Ecto neural progenitor cell (in vitro differentiated cells): ENCODE results near the gene KCTD21.

Experiments used
- DNase-seq: peaks from one replicate; pipeline ENCODE4 v3.0.0-alpha.2; 2018; ENCODE audit warnings: low spot score

KCTD21 gene

GRCh38 chr11:78218707-78219492, 30.5 kb upstream of the KCTD21 start:
- DNase-seq: peak; percentile 15

- DNase-seq: no peak
These were observed 29.5 kb upstream of the KCTD21 start for GRCh38 chr11:78217650-78218541.

DNA sequence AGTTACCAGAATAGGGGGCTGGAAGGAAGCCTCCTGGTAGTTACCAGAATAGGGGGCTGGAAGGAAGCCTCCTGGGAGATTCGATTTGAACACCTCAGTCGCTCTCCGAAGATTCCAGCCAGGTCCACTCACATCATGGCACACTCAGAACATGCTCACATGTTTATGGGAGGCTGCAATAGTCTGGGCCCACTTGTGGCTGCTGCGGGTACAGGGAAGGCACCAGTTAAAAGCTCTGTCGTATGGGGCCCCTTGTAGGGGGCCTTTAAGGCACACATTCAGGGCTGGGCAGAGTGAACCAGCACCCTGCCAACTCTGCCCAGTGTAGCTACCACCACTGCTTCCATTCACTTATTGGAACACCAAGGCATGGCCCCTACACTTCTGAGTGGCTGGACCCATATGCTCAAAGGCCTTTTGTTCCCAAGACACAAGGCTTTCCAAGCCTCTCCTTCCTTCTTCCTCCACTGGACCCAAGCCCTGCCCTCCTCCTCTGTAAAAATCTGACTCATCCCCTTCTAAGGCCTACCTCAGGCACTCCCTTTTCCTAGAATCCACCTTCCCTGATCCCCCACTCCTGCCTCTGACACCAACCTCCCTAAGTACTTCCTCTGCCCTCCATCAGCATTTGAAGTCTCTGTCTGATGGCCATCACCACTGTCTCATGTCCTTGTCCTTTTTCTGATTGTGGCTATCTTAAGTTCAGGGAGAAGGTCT, 28.3 kb upstream of the KCTD21 start:
- DNase-seq: no peak

DNA sequence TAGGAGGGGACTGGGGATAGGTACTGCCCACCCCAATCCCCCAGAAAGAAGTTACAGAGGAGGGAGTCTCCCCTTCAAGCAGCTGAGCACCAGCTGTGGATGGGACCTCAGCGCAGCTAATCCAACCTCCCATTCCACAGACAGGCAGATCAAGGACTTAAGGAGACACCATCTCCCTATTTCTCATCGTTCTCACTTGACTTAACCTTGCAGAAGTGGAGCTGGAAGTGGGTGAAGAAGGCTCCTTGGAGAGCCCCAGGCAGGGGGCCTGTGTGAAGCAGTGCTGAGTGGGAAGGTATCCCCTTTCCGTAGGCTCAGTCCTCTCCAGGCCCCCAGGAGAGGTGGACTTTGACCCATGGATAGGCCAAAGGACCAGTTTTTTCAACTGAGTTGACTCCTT, 27.6 kb upstream of the KCTD21 start:
- DNase-seq: no peak

DNA sequence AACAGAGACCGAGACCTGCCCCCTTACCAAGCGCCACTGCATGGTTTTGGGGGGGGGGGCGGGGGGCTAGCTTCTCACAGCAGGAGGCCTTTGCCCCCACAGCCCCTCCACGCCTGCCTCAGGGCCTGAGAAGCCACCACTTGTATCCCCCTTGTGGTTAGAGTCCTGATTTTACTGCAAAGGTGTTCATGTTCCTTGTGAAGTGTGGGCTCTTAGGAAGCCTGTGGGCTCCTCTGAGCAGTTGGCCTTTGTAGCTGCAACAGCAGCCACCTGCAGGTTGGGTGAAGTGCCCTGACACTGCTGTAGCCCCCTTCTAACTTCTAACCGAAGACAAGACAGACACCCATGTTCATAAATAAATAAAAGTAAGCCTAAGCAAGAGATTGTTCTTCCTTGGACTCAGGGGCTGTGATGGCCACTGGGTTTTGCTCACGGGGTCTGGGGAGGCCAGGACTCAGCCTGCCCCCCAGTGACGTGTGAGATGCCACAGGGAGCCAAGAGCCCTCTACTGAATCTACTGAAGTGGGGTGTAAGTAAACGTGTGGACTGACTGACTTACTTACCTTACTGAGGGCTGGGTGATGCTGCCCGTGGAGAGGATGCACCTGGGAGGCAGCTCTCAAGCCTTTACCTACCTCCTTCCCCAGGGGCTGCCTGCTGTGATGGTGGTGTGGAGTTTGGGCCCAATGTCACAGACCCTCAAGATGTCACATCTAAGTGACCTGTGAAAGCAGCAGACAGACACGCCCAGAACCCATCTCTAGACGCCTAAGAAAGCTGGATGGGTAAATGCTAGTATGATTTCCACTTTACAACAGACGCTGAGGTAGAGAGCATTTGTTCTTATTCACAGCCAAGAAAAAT, 26.1 kb upstream of the KCTD21 start:
- no peak for DNase-seq

GRCh38 chr11:78213526-78214330, 25.3 kb upstream of the KCTD21 start:
- DNase-seq: no peak

DNA sequence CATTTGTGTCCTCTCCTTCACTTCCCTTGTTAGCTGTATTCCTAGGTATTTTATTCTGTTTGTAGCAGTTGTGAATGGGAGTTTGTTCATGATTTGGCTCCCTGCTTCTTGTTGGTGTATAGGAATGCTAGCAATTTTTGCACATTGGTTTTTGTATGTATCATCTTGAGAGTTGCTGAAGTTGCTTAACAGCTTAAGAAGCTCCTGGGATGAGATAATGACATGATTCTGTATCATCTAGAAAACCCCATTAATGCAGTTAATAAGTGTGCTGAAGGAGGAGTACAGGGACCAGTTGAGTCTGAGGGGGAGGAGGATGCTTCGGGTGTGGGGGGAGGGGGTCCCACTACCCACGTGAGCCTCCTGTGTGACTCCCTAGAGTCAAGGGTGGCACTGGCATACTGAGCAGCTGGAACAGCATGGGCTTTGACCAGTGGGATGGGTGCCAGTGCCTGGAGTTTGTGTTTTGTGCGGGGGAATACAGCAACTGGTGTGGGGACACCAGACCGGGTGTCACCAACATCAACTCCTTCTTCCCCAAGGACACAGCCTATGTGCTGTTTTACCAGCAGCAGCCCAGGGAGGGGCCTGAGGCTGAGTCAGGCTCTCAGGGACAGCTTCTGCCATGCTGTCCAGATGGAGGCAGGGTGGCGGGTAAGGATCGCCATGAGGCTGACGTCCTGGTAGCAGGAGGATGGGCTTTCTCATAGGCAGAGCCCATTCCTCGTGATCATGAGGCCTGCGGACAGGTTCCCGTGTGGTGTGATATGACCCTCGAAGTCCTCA, 24.4 kb upstream of the KCTD21 start:
- DNase-seq: no peak

GRCh38 chr11:78211565-78211964, 23.1 kb upstream of the KCTD21 start:
- no peak for DNase-seq

DNA sequence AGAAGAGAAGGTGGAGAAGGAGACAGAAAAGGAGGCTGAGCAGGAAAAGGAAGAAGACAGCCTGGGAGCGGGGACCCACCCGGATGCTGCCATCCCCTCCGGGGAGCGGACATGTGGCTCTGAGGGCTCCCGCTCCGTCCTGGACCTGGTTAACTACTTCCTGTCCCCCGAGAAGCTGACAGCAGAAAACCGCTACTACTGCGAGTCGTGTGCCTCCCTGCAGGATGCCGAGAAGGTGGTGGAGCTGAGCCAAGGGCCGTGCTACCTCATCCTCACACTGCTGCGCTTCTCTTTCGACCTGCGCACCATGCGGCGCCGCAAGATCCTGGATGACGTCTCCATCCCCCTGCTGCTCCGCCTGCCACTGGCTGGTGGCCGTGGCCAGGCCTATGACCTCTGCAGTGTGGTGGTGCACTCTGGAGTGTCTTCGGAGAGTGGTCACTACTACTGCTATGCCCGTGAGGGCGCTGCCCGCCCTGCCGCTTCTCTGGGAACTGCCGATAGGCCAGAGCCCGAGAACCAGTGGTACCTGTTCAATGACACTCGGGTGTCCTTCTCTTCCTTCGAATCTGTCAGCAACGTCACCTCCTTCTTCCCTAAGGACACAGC, 21.7 kb upstream of the KCTD21 start:
- DNase-seq: no peak

DNA sequence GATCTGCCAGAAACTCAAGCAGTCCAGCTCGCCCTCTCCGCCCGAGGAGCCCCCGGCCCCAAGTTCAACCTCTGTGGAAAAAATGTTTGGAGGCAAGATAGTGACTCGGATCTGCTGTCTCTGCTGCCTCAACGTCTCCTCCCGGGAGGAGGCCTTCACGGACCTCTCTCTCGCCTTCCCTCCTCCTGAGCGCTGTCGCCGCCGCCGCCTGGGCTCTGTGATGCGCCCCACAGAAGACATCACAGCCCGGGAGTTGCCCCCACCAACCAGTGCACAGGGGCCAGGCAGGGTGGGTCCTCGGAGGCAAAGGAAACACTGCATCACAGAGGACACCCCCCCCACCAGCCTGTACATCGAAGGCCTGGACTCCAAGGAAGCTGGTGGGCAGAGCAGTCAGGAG, 21.1 kb upstream of the KCTD21 start:
- no peak for DNase-seq

DNA sequence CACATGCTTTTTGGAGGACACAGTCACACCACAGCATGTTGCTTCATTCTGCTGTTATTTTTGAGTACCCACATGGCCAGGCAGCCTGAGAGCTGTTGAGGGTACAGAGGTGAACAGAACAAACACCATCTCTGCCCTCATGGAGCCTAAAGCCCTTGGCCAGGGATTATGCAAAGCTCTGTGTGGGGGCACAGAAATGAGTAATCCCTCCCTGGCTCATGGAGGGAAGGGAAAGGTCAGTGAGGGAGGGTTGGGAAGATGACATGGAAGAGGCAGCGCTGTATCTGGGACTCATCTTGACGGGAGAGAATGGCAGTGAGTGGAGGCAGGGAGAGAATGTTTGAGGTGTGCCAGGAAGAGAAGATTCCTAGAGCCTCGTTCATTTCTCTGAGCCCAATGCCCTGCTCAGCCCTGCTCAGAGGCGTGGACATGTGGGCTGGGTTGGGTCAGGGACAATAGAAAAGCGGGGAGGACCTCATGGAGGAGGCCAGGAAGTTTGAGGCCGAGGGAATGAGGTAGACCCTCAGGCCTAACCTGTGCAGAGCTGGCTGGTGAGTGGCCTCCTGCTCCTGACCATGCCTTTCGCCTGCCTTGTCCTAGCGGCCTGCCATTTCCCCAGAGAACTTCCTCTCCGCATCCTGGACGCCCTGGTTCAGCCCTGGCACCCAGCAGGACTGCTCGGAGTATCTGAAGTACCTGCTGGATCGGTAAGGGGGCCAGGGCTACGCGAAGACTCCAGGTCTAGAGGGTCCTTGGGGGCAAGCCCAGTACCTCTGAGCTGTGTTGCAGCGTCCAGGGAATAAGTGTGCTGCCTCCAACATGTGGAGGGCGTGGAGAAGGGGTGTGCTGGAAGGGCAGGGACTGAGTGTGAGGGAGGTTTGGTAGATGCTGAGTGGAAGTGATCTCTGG, 20.1 kb upstream of the KCTD21 start:
- DNase-seq: no peak

DNA sequence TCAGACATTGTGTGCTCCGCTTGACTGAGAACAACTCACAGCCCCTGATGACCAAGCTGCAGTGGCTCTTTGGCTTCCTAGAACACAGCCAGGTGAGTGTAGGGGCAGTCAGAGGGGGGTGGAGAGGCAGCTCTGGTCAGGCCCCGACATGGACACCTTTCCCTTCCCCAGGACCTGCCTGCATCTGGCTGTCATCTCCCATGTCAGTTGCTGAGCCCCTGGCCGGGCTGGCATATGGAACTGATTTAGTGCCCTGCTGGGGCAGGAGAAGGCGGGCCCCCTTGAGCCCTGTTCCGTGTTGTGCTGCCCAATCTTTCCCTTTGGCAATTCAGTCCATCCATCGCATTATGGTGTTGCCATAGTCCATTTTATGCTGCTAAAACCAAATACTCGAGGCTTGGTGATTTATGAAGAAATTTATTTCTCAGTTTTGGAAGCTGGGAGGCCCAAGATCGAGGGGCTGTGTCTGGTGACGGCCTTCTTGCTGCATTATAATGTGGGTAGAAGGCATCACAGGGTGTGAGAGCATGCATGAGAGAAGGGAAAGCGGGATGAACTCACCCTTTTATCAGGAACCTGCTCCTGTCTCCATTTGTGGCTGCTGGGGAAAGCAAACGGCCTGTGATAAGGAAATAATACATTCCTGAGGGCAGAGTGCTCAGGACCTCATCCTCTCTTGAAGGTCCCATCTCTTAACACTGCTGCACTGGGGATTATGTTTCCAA, 19.3 kb upstream of the KCTD21 start:
- no peak for DNase-seq

DNA sequence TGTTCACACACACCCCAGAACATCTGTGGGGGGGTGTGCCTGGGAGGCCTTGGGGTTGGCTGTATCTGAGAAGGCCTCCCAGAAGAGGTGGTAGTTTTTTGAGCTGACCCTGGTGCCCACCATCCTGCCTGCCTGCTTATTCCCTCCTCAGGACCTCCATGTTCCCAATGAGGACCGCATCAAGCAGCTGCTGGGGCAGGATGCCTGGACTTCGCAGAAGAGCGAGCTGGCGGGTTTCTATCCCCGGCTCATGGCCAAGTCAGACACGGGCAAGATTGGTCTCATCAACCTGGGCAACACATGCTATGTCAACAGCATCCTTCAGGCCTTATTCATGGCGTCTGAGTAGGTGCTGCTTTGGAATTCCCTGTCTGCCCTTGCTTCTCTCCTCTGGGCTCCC, 17.3 kb upstream of the KCTD21 start:
- DNase-seq: no peak

- DNase-seq: no peak
These were observed 16.8 kb upstream of the KCTD21 start for GRCh38 chr11:78205256-78205655.

GRCh38 chr11:78203184-78203583, 14.8 kb upstream of the KCTD21 start:
- DNase-seq: no peak

DNA sequence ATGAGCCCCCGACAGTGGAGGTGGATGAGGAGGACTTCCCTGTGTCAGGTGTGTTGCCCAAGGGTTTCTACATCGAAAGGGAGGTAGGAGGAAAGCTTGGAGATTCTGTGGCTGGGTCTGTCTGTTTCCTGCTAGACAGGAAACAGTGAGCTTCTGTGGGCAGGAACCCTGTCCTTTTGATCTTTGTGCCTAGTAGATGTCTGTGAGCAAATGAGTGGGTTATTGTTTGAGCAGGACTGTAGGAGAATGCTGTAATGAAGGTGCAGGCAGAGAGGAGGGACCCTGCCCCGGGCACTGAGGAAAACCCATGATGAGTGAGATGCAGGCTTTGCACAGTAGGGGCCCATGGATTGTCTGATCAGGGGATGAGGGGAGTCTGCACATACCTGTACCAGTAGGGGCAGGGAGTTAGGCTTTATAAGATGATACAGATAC, 14.3 kb upstream of the KCTD21 start:
- no peak for DNase-seq

DNA sequence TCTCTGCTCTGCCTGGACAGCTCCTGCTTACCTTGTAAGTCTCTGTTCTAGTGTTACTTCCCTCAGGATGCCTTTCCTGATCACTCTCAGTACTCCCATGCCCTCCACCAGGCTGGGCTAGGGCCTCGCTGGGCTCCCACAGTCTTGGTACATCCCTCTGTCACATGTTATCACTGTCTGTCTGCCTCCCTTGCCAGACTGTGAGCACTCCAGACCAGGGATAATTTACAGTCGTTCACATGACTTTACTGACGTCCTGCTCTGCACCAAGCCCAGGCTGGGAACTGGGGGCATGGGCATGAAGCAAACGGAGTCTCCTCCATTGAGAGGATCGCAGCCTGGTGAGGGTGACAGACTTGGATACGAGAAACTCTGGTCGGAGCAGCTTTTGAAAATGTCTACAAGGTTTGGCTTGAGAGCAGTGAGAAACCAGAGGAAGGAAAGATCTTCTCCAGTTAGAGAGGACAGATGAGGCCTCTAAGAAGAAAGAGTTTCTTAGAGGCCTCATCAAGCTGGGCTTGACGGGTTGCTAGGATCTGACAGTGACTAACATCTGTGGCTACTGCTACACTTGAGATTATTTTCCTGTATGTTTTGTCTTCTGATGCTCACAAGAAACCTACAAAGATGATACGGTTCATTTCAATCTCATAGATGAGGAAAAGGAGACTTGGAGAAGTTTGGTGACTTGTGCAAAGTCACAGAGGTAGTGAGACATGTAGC, 12.8 kb upstream of the KCTD21 start:
- no peak for DNase-seq
